ENCODE measurements around the gene CFAP46.

DNA sequence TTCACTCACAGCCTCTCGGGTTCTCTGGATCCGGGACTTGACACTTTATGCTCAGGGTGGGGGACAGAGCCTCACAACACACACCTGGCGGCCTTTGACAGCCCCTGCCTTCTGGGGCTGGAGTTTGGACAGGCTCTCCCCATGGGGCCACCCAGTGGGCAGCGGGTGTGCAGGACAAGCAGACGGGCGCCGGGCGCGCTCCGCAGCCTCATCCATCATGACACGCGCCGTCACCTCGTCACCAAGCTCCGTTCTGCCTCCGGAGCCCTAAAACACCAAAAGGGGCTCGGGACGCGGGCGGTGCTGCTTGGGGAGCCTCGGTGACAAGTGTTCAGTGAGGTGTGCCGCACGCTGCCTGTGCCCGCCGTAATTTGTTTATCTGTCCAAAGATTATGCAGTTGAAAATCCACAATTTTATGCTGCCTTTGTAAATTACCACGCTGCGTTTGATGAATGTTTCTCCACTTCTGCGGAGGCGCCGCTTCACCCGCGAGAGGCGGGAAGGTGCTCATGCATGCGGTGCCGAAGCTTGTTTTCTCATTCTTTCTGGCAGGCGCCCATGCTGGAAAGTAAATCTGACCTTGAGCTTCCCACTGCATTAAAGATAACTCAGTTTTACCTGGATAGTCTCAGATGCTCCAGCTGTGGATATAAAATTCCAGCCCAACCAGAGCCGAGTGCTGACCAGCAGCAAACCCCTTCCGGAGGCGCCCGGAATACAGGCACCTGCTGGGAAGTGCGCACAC is 162.6 kb downstream of the CFAP46 start:
- TF ChIP-seq, protein P1, sequence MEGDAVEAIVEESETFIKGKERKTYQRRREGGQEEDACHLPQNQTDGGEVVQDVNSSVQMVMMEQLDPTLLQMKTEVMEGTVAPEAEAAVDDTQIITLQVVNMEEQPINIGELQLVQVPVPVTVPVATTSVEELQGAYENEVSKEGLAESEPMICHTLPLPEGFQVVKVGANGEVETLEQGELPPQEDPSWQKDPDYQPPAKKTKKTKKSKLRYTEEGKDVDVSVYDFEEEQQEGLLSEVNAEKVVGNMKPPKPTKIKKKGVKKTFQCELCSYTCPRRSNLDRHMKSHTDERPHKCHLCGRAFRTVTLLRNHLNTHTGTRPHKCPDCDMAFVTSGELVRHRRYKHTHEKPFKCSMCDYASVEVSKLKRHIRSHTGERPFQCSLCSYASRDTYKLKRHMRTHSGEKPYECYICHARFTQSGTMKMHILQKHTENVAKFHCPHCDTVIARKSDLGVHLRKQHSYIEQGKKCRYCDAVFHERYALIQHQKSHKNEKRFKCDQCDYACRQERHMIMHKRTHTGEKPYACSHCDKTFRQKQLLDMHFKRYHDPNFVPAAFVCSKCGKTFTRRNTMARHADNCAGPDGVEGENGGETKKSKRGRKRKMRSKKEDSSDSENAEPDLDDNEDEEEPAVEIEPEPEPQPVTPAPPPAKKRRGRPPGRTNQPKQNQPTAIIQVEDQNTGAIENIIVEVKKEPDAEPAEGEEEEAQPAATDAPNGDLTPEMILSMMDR (IDR thresholded peaks at IDR 0.05; ENCODE audit: control extremely low read depth in 1 of 3, insufficient read depth in 1 of 3, low read depth in 1 of 3, low read length in 3 of 3): no peak
- TF ChIP-seq POLR2A (IDR thresholded peaks at IDR 0.05; ENCODE audit: control extremely low read depth in 1 of 2, low read depth in 2 of 2, low read length in 2 of 2) (no peak), POLR2AphosphoS5 (IDR thresholded peaks at IDR 0.05; ENCODE audit: low read depth, low read length) (no peak), SRF (IDR thresholded peaks at IDR 0.05; ENCODE audit: low read depth, low read length) (no peak), RAD21 (IDR thresholded peaks at IDR 0.05 in 1 of 2, conservative IDR thresholded peaks at IDR 0.05 in 1 of 2; ENCODE audit: low read depth in 2 of 2, low read length in 2 of 2) (no peak), BACH1 (IDR thresholded peaks at IDR 0.05; ENCODE audit: low read length) (no peak)
